ENCODE measurements around the gene SGPL1.

SGPL1 gene

DNA sequence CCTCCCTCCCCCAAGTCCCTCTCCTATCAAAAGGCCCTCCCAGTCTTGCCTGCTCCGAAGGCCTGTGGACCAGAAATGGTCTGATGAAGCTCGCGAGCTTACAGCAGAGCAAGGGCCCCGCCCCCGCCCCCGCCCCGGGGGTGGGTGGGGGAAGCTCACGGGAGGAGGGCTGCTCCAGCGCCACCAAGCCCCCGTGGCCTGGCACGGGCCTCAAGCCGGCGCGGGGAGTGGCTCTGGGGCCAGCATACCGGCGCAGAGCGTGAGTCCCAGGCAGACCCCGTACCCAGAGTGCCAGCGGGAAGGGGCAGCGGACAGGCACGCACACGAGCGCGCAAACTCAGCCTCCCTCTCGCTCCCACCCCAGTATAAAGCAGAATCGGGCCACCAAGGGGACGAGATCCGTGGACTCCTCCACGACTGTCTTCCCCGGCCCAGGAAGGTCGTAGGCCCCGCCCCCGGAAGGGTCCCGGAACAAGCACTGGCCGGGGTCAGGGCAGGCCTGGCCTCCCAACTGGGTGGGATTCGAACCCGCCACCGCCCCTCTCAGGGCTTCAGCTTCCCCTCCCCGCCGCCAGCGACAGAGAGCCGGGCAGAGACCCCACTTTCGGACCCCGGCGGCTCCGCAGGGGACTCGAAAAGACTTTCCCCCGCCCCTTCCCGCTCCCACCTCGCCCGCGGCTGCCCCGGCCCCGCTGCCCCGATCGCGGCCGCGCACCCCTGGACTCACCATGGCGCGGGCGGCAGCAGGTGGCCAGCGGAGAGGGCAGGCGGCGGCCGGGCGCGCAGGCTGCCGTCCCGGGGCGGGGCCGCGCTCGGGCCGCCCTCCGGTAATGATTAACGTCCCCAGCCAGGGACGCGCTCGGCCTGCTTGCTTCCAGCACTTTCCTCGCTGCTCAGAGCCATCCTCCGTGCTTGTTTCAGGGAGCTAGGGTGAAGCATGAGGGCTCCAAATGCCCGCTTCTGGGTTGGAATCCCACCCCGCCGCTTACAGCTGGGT is 72.4 kb downstream of the SGPL1 start, which contains the start of gene PCBD1:
PCBD1 (minus strand) TSS at position 762 of the 997 bp plus-strand sequence; CDS start at position 730, 32 bp downstream.
- no peak for DNase-seq

DNA sequence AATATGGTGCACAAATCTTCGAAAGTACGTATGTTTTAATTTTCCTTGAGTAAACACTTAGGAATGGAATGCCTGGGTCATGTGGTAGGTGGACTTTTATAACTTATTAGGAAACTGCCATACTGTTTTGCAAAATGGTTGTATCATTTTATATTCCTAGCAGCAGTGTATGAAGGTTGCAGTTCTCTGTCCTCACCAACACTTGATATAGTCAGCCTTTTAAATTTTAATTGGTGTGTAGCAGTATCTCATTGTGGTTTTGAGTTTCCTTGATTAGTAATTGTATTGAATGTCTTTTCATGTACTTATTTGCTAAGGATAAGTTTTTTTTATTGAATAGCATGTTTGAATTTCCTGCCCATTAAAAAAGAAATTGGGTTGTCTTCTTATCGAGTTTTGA is 73.5 kb downstream of the SGPL1 start:
- DNase-seq = no peak

DNA sequence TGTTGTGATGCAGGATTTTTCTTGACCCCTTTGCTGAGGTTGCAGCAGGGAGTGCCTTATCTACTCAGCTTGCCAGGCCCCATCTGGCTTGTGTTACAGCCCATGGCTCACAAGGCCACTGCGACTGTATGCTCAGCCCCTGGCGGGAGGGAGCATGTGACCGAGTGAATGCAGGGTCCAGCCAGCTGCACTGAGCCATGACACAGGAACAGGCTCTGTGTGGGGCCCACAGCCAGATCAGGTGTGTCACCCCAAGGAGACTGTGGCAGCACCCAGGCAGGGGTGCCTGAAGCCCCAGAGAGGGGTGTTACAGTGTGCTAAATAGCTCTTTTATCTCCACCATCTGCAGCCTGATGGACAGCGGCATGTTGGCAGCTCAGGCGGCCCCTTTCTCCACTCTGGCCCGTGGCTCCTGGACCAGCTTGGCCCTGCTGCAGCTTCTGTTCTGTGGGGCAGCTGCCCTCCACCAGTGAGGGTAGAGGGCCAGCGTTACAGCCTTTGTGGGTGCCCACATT is 75.2 kb downstream of the SGPL1 start:
- no peak for DNase-seq

DNA sequence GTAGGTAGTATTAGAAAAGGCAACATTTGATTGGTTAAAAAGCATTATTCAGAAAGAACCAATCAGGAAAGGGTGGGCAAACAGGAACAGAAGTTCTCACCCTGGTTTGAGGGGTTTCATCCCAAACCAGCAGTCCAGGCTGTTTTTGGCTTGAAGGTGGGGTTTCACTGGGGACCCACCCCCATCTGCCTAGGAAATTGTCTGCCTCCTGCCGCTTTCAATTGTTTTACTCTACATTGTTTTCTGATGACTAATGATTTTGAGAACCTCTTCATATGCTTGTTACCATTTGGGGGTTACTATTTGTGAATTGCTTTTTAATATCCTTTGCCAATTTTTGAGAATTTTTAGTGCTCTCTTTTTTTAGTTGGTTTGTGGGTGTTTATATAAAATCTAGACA is 75.9 kb downstream of the SGPL1 start:
- DNase-seq = no peak

DNA sequence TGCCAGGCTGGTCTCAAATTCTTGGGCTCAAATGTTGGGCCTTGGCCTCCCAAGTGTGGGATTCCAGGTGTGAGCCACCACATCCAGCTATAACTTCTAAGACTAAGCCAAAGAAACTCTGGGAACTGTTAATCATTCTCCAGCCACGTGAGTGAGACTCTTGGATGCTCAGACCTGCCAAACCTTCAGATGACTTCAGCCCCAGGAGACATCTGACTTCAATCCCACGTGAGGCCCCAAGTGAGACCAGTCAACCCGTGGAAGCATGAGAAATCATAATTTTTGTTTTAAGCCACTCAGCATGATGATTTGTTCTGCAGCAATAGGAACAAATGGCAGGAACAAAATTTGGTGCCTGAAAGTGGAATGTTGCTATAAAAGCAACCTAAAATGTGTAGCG is 76.9 kb downstream of the SGPL1 start:
- DNase-seq = no peak

DNA sequence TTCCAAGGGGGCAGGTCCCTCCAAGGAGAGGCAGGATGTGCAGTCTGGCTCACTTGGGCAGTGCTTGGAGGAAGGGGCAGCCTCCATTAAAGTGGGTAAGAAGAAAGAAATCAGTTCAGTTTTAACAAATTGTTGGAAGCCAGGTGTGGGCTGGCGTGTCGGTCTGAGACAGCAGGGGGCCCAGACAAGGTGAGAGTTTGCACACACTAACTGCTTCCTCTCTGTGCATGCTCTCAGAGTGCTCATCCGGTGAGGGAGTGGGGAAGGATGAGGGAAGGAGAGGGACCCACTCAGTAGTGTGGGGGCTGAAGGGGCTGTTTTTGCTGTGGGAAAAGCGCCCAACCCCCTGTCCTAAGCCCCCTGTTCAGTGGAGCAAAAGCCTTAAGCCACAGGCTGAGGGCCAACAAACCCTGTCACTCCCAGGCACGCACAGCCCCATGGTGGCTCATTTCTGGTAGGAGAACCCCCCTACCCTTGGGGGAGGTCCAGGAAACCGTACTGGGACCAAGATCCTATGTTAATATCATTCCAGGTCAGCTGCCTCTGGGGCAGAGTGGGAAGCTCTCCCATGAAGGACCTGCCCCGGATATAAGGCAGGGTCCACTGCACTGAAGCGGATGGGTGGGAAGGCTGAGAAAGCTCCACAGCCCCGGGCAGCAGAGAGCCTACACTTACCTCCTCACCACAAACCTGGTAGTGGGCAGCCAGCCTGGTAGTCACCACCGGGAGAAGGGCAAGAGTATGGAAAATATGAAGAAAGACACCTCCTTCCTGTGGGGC is 77.7 kb downstream of the SGPL1 start:
- DNase-seq = no peak

DNA sequence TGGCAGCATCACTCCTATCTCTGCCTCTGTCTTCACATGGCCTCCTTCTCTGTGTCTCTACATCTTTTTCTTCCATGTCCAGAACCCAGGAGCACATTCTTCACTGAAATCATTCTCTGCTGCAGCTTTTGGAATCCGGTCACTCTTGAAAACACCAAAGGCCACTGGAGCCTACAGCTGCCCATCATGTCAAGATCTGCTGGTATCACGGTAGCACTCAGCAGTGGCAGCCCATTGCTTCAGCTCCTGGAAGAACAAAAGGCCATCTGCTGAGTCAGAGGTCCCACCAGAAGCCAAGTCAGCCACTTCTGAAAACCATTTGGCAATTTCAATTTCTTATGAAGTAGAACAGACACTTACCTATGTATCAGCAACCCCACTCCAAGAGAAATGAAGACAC is 78.7 kb downstream of the SGPL1 start:
- no peak for DNase-seq

DNA sequence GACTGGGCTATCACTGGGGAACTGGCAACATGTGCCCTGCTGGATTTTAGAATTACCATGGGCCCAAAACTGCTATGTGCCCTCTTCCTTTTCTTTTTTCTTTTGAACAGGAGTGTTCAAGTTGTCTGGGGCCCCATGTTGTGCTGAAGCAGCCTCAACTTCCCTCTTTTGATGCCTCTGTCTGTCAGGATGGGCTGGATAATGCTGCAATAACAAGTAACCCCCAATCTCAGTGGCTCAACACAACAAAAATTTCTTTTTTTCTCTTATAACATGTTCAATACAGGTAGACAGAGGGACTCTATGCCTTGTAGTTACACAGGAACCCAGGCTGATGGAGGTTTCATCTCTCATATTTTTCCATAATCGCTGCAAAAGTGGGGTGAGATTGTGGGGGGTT is 80.8 kb downstream of the SGPL1 start:
- DNase-seq = no peak

DNA sequence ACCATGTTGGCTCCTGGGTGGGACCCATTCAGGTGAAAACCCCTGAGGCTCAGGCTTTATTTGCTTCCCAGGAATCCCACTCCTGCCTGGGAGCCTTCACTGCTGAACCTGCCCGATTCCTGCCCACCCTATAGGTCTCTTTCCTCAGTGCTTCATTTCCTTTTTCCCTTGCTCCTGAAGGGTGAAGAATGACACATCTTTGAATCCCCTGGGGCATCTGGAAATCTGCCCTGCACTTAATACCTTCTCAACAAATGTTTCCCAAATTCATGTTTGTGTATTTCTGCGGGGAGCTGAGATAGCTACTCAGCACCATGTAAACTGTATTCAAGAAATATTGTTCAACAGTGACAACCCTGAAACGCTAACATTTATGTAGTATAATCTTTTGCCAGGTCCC is 82.9 kb downstream of the SGPL1 start:
- DNase-seq = no peak

DNA sequence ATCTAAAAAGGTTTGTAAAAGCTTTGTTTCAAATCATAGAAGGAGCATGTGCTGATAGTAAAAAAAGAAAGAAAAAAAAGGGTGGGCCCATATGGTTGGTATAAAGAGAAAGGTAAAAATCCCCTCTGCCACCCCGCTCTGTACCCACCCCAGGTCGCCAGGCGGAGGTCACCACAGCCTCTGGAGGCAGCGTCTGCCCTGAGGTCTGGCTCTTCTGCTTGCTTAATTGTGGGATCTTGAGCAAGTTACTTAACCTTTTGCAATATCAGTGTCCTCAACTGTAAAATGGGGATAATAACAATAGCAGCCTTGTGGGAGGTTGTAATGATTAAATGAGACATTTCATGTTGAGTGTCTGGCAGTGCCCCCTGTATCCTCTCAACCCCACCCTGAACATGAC is 83.3 kb downstream of the SGPL1 start:
- DNase-seq = no peak

DNA sequence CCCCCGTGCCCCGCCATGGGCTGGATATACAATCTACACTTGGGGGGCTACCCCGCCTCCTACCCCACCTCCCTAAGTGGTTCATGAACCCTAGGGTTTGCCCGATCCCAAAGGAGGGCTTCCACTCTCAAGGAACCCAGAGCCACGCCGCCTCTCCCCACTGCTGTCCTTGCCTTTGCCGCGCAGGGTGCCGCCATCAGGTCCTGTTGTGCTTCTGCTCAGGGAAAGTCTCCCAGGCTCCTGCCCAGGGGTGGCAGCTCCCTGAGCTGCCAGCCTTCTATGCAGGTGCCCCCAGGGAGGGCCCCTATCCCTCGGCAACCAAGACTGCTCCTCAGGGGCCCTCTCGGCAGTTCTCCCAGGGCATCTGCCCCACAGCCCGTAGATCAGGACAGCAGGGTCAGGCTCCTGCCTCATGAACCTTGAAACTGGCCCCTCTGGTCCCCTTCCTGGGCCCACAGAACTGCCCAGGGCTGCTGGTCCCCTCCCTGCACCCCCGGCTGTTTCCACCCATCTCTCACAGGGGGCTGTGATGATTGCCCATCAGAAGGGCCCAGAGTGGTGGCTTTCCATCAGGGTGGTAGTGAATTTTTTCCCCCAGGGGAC is 85.6 kb downstream of the SGPL1 start:
- no peak for DNase-seq

DNA sequence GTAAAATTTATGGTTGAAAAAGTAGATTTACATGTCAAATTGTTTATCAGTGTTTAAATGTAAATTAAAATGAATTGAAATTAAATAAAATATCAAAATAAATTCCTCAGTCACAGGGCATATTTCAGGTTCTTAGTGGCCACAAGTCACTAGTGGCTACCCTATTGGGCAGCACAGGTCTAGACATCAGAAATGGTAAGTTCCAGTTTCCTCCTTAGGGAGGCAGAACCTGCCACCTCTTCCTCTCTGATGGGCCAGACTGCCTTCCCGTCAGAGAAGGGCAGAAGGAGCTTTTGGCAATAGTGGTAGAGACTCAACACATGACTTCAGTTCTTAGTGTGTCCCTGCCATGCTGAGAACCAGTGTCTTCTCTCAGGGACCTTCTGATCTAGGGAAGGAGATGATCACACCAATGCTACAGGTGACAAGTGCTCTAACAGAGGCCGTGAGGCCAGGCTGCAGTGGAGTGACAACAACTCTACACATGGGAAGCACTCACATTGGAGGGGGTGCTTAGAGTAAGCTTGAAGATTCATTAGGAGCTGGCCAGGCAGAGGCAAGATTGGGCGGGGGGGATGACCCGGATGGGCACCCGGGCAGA is 87.0 kb downstream of the SGPL1 start:
- no peak for DNase-seq

DNA sequence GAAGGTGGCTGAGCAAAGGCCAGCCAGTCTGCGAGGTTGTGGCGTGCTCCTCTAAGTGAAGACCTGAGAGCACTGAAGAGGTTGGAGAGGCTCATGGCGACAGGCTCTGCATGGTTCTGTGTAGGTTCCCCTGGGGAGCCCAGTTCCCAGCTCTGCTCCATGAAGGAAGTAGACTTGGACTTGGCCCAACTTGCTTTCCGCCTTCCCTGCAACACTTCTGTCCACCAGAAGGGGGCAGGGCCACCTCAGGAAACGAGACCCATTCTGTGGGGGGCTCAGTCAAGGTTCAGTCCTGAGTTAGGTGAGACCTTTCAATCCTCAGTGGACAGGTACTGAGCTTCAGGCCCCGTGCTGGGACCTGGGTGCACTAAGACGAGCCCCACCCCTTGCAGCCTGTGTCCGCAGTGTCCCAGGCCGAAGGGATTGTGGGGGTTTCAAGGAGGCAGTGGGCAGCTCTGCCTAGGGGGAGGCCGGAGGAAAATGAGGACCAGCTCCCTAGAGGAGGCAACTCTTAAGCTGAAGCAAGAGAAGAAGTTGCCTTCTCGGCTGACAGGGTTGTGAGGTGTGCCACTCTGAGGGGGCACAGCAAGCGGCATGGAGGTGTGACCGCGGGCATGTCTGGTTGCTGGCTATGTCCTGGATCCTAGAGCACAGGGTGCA is 87.6 kb downstream of the SGPL1 start:
- no peak for DNase-seq

DNA sequence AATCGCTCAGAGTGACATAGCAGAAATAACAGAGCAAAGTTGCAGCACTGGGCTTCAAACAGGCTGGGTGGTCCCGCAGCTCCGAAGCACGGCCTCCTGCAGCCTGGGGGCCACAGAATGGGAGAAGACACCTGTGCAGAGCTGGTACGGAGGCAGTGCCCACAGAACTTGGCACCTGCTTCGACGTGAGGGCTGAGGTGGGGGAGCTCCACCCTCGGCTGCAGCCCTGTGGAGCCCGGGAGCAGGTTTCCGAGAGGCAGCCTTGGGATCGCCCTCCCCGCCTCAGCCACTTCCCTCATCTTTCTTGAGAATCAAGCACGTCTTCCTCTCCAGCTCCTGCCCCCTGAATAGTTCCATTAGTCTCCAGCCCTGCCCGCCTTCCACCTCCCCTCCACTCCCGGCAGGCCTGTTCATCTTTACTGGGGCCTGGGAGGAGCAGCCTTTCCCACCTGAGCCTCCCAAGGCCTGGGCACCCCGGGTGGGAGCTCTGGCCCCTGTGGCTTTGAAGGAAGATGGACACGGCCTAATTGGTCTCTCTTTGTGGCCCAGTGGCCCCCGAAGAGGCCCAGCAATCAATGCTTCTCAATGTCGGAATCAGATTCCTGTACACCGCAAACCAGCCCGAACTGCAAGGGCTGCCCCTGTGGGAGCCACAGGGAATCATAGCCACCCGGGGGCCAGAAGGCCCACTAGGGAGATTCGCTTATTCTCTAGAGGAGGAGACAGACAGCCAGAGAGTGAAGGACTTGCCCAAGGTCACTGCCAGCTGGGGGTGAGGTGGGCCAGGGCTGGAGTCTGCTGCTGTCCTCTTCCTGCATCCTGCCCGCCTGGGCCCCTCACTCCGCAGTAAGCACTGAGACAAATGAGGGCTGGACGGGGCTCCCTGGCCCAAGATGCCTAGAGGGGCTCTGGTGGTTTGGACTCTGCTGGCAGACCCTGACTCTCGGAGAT is 89.6 kb downstream of the SGPL1 start:
- no peak for DNase-seq

DNA sequence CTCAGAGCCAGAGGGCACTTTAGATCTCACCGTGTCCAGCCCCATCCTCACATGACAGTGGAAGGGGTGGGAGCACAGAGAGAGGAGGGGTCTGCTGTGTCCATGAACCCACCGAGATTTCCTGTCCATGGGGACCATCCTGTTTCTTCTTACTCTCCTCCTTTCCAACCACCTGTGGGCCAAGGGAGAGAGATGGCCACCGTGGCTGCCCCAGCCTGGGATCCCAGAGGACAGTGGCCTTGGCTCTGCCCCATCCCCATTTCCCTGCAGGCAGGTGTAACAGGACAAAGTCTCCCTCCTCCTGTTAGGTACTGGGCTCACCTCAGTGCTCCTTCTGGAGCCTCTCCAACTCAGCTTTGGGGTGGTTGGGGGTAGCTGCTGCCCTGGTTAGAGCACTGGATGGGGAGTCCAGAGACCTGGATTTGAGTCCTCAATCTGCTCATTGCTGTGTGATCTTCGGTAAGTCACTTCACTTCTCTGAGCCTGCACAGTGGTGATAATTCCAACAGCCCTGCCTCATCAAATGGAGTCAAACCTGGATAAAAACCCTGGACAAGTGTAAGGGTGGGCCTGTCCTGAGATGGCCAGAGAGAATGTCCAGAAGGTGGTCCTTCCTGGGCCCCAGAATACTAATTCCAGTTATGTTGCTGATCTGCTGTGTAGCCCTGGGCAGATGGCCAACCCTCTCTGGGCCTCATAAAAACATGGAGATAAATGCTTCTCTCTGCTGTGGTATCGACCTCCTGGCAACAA is 90.5 kb downstream of the SGPL1 start:
- no peak for DNase-seq

DNA sequence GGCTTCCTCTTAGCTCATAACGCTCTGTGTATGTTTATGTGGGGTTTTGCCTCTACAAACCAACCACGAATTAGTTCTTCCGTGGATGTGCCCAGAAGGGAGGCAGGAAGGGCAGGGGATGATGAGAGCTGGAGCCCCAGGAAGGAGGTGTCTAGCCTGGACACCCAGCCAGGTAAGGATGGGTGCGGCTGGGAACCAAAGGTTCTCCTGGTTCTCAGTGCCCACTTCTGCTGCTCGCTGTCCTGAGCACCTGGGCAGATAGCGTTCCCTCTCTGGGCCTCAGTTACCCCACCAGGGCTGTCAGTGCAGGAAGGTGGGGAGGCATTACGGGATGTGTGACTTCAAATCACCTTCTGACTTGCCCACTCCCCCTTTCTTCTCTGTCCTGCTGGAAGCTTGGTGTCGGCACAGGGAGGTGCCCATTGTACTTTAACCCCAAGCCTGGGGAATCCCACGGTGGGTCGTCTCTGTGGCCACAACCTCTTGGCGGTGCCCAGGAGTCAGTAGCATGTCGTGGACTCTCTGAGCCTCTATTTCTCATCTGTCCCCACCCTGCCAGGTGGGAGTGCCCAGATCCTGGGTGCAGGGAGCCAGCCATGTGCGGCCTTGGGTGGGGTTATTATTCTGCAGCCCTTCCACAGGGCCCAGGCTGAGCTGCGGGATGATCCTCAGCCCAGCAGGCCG is 91.3 kb downstream of the SGPL1 start:
- DNase-seq = no peak

DNA sequence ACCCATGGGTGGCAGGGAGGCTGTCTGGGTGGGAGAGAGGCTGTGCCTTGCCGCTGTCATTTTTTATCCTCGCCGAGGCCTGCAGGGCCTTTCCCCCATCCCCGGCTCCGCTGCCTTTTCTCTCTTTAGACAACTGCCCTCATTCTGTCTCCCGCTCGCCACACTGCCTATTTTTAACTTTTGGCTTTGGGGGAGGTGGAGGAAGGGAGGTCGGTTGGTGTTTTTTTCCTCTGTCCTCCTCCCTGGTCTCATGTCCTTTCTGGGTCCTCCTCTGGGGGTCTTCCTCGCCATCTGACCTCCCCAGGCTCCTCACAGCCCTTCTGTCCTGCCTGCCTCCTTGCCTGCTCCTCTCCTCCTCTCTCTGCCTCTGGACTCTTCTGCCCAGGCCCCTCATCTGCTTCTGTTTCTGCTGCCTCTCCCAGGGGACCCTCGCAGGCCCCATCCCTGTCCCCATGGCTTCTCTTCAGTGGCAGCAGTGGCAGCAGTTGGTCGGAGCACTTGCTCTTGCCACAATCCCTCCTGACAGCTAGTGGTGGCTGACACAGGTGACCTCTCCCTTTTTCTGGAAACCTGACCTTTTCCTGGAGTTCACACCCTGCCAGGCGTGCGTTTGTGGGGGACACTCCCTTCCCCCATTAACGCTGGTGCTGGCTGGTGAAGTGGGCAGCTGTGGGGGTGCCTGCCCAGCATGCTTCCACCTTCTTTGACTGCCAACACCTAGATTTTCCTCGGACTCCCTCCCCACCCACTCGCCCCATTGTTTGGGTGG is 92.1 kb downstream of the SGPL1 start:
- DNase-seq = no peak

DNA sequence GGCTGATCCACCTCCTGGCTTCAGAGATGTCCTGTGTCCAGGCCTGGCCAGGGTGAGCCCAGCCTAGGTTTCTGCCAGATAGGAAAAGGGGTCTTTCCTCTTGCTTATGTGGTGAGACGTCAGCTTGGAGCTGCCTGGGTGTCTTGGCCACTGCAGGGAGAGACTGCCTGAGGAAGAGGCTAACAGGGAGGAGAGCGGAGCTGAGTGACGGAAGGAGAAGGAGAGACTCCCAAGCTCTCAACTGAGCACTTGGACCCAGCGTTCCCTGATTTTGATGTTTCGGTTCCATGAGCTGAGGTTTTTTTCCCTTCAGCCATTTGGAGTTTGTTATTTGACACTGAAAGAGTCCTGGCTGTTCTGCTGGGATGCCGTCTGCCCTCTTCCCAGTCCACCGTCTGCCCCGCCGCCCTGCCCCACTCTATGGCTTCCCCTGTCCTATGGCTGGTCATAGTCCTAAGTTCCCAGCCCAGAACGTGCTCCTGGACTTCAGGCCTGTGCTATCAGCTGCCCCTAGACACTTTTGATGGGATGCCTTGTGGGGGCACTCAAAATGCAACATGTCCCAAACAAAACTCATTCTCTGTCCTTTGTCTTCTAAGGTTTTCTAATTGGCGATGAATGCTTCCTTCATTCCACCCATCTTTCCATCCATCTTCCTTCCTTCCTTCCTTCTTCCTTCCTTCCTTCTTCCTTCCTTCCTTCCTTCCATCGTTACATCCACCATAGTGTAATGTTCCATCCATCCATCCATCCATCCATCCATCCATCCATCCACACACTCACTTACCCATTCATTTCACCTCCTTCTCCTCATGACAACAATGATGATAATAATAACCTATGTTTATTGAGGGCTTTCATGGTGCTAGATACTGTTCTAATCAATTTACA is 92.9 kb downstream of the SGPL1 start:
- DNase-seq = no peak

All from NCI-H524 treated with DMSO at 0.1 percent for 48 hours (cell line).